CD14-positive monocyte (primary cell): Measurements from ENCODE around the gene RRP12. TPM values are rescaled to one million over a fixed set of nuclear protein-coding genes. Genes with fewer than 3 reads are reported as not detected.
A peak's percentile ranks its signal among the peaks of the same experiment; 100 is the strongest.

Source experiments
- DNase-seq, 3 donors: peaks; one replicate each; pipeline ENCODE4 v3.0.0-alpha.2; 2011 to 2022
- H2AFZ ChIP-seq: 2 replicates; pipeline ENCODE4 v1.6.0; 2012; ENCODE audit warnings: mild to moderate bottlenecking, low read depth, low read length, inconsistent platforms; ENCODE audit not compliant: insufficient read depth, poor library complexity, severe bottlenecking
- H3K27ac ChIP-seq, 2 donors: 1 replicate in 1 of 2; 2 replicates in 1 of 2; pipeline ENCODE4 v1.5.1; 2012 to 2013; ENCODE audit warnings: low read length in 2 of 2, control low read depth in 1 of 2, inconsistent platforms in 1 of 2, low read depth in 1 of 2, mild to moderate bottlenecking in 1 of 2
- H3K27me3 ChIP-seq, 2 donors: one replicate each; pipeline versions ENCODE4 v1.6.0 to v1.6.1; 2011 to 2013; ENCODE audit warnings: low read length in 2 of 2; ENCODE audit not compliant: control insufficient read depth in 2 of 2, insufficient read depth in 2 of 2
- H3K36me3 ChIP-seq, 2 donors: replicated peaks in 1 of 2; 1 replicate in 1 of 2; 2 replicates in 1 of 2; pipeline versions ENCODE4 v1.5.1 to v1.6.1; 2012 to 2013; ENCODE audit warnings: low read length in 2 of 2, control low read depth in 1 of 2, inconsistent platforms in 1 of 2, mild to moderate bottlenecking in 1 of 2; ENCODE audit not compliant: insufficient read depth in 2 of 2, control insufficient read depth in 1 of 2
- H3K4me1 ChIP-seq, 2 donors: 1 replicate in 1 of 2; 2 replicates in 1 of 2; pipeline versions ENCODE4 v1.5.1 to v1.6.1; 2012 to 2013; ENCODE audit warnings: low read length in 2 of 2, control low read depth in 1 of 2, inconsistent platforms in 1 of 2, mild to moderate bottlenecking in 1 of 2, moderate library complexity in 1 of 2; ENCODE audit not compliant: insufficient read depth in 2 of 2, control insufficient read depth in 1 of 2
- H3K4me2 ChIP-seq: replicated peaks from 2 replicates; pipeline ENCODE3; 2012; ENCODE audit warnings: low read length, moderate library complexity, mild to moderate bottlenecking; ENCODE audit not compliant: poor library complexity, severe bottlenecking; ENCODE audit errors: extremely low read depth
- H3K4me3 ChIP-seq, 3 experiments: fragments of 200-600 bp in 1 of 3; sonication (generic) in 1 of 3; replicated peaks in 1 of 3; 1 replicate in 2 of 3; 2 replicates in 1 of 3; pipeline ENCODE4 v1.5.1; 2011 to 2013; ENCODE audit warnings: low read length in 3 of 3, mild to moderate bottlenecking in 3 of 3, control low read depth in 2 of 3, low read depth in 2 of 3, inconsistent platforms in 1 of 3, moderate library complexity in 1 of 3
- H3K79me2 ChIP-seq: 2 replicates; pipeline ENCODE4 v1.6.0; 2012; ENCODE audit warnings: mild to moderate bottlenecking, control low read depth, inconsistent platforms, low read length, moderate library complexity; ENCODE audit not compliant: insufficient read depth
- H3K9ac ChIP-seq: 2 replicates; pipeline ENCODE4 v1.6.0; 2017; ENCODE audit warnings: low read length, mild to moderate bottlenecking; ENCODE audit not compliant: insufficient read depth, poor library complexity, severe bottlenecking
- H3K9me3 ChIP-seq, 2 donors: replicated peaks in 1 of 2; 1 replicate in 1 of 2; 2 replicates in 1 of 2; pipeline versions ENCODE4 v1.5.1 to v1.6.1; 2012 to 2013; ENCODE audit warnings: low read length in 2 of 2, control low read depth in 1 of 2; ENCODE audit not compliant: control insufficient read depth in 1 of 2, insufficient read depth in 1 of 2
- H4K20me1 ChIP-seq: 2 replicates; pipeline ENCODE4 v1.6.0; 2012; ENCODE audit warnings: mild to moderate bottlenecking, low read length, control low read depth, moderate library complexity; ENCODE audit not compliant: insufficient read depth
- H3K27ac Mint-ChIP-seq, 7 donors: one replicate each; pipeline ENCODE4 v1.8.0; 2020; ENCODE audit warnings: mild to moderate bottlenecking in 7 of 7, mixed read lengths in 7 of 7, moderate library complexity in 6 of 7, inconsistent platforms in 2 of 7
- H3K27me3 Mint-ChIP-seq, 3 donors: one replicate each; pipeline ENCODE4 v1.8.0; 2021 to 2022; ENCODE audit warnings: low read depth in 3 of 3, mild to moderate bottlenecking in 3 of 3, mixed read lengths in 3 of 3, moderate library complexity in 3 of 3, inconsistent platforms in 1 of 3
- H3K36me3 Mint-ChIP-seq, 2 donors: one replicate each; pipeline ENCODE4 v1.8.0; 2020; ENCODE audit warnings: mixed read lengths in 2 of 2, inconsistent platforms in 1 of 2, mild to moderate bottlenecking in 1 of 2
- H3K4me1 Mint-ChIP-seq: one replicate; pipeline ENCODE4 v1.8.0; 2020; ENCODE audit warnings: mild to moderate bottlenecking, mixed read lengths
- H3K4me3 Mint-ChIP-seq, 2 donors: one replicate each; pipeline ENCODE4 v1.8.0; 2020; ENCODE audit warnings: mild to moderate bottlenecking in 2 of 2, mixed read lengths in 2 of 2, moderate library complexity in 1 of 2
- H3K9me3 Mint-ChIP-seq, 7 donors: one replicate each; pipeline ENCODE4 v1.8.0; 2020 to 2022; ENCODE audit warnings: mixed read lengths in 7 of 7, mild to moderate bottlenecking in 6 of 7, moderate library complexity in 6 of 7, inconsistent platforms in 2 of 7
- CTCF ChIP-seq: fragments of 200-600 bp; IDR thresholded peaks from one replicate; pipeline ENCODE4 v1.8.0; 2022; ENCODE audit warnings: antibody characterized with exemption, mild to moderate bottlenecking
- WGBS: methylation state at CpG from one replicate; pipeline ENCODE4 v1.1.5; 2013; ENCODE audit warnings: missing lambda C conversion rate; ENCODE audit not compliant: insufficient coverage; 5-methylcytosine and 5-hydroxymethylcytosine counted together
- intact Hi-C, 2 donors: fragments of 100-400 bp; cut with micrococcal nuclease; formaldehyde crosslinking; loops; one replicate each; pipeline versions ENCODE4 v1.15.0 to v1.15.1; 2023
- polyA plus RNA-seq, 3 donors: library from polyadenylated mRNA; depleted of rRNA in 1 of 3; unstranded in 2 of 3; stranded (reverse) in 1 of 3; fragments of 300-500 nt in 2 of 3; fragments of >200 nt in 1 of 3; fragmentation: Illumina TruSeq in 2 of 3; gene quantifications; 1 replicate in 2 of 3; 2 replicates in 1 of 3; pipeline ENCODE4 v1.2.3, GENCODE V29; 2012 to 2021

The RRP12 gene
- polyA plus RNA-seq, 3 donors: 31.0 to 98.7 (median 44.3) TPM

- Mint-ChIP-seq H3K9me3 (no peaks in the 10 kb centered on the region), H3K27ac (peak overlapping the region; percentile 95 to 98 (median 97)), H3K4me1 (peaks cover 92% of the 10 kb centered on the region), H3K36me3 (peaks cover 63 to 75% of the 10 kb centered on the region in 2 donors), H3K4me3 (no peak overlapping the region), H3K27me3 (peaks cover 0 to 3% (median 1%) of the 10 kb centered on the region in 3 donors)
- no peak overlapping the region for H2AFZ ChIP-seq
- TF ChIP-seq CTCF: no peak
- H3K9ac ChIP-seq: no peak overlapping the region
- H3K79me2 ChIP-seq: peaks cover 32% of the 10 kb centered on the region
- H3K4me2 ChIP-seq: no peak overlapping the region
- 85% methylated on average over 7 of the region's 7 CpGs for WGBS
- H3K4me1 ChIP-seq: peaks cover 91 to 92% of the 10 kb centered on the region in 2 donors
- intact Hi-C loops: no loop called here
- H4K20me1 ChIP-seq: no peaks in the 10 kb centered on the region
- no peaks in the 10 kb centered on the region for H3K9me3 ChIP-seq
- peak overlapping the region; percentile 80 to 93 for H3K27ac ChIP-seq
- DNase-seq: no peak
- H3K4me3 ChIP-seq: peak overlapping the region in 1 of 3 experiments; percentile 41
- peaks cover 32 to 58% of the 10 kb centered on the region in 2 donors for H3K36me3 ChIP-seq
- no peaks in the 10 kb centered on the region for H3K27me3 ChIP-seq
Measured at GRCh38 chr10:97356918-97357317, 44.2 kb downstream of the RRP12 start.

- no peak overlapping the region for H2AFZ ChIP-seq
- peak overlapping the region; percentile 80 to 93 for H3K27ac ChIP-seq
- peaks cover 32% of the 10 kb centered on the region for H3K79me2 ChIP-seq
- Mint-ChIP-seq H3K9me3 (no peaks in the 10 kb centered on the region), H3K4me1 (peaks cover 90% of the 10 kb centered on the region), H3K27me3 (peaks cover 0 to 3% (median 1%) of the 10 kb centered on the region in 3 donors), H3K4me3 (no peak overlapping the region), H3K27ac (peak overlapping the region; percentile 95 to 98 (median 97)), H3K36me3 (peaks cover 65 to 75% of the 10 kb centered on the region in 2 donors)
- peaks cover 34 to 60% of the 10 kb centered on the region in 2 donors for H3K36me3 ChIP-seq
- H3K4me2 ChIP-seq: peak overlapping the region; percentile 30
- intact Hi-C loops: no loop called here
- peak overlapping the region in 1 of 3 experiments; percentile 41 for H3K4me3 ChIP-seq
- TF ChIP-seq CTCF: no peak
- H3K4me1 ChIP-seq: peaks cover 87 to 88% of the 10 kb centered on the region in 2 donors
- no peaks in the 10 kb centered on the region for H3K27me3 ChIP-seq
- H3K9me3 ChIP-seq: no peaks in the 10 kb centered on the region
- H3K9ac ChIP-seq: no peak overlapping the region
- no peaks in the 10 kb centered on the region for H4K20me1 ChIP-seq
- 53% methylated on average over 6 of the region's 6 CpGs for WGBS
- peak in 2 of 3 donors; percentile 21 to 23 for DNase-seq
Measured at GRCh38 chr10:97356318-97356914, 44.7 kb downstream of the RRP12 start.
